Activated gamma-delta T cell treated with anti-CD3 and anti-CD28 coated beads, Interleukin-2, amount 50 U/mL, for 16 hours (primary cell): ENCODE data around the gene CCL1.
"Not testable (repeated sequence)": the region's sequence is repeated elsewhere in the genome, so short reads cannot be mapped to it uniquely, and the experiment has no call there.

Source experiments
- DNase-seq: peaks from one replicate; pipeline ENCODE4 v3.0.0-alpha.2; 2020; ENCODE audit warnings: low read depth

CCL1 gene

DNA sequence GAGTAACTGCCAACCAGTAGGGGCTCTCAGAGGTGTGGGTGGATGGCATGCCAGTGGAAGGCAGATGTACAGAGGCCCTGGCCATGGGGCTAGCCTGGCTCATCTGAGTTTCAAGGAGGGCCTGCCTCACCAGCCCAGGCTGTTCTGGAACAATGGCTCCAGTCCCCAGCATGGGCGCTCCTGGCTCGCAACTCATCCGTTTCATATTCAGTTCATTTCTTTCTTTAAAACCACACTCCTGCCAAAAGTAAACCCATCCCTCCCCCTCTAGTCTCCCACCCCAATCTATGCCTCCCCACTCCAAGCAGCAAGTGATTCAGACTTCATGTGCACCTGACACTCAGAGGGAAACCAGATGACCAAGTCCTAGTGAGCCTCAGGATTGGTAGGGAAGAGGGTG lies 4.4 kb downstream of the CCL1 start:
- DNase-seq: no peak

DNA sequence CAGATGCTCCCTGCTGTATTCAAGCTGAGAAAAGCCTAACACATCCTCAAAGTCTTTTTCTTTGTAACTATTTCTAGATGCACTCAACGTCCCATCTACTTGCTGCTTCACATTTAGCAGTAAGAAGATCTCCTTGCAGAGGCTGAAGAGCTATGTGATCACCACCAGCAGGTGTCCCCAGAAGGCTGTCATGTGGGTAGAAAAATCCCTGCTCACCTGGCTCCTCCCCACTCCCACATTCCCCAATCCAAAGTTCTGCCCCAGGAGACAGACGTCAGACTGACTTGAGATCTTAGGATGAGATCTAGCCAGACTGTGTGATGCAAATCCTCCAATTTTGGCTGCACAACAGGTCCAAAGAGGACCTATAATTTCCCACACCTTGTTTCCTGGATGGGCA lies 5.6 kb downstream of the CCL1 start:
- DNase-seq: no peak

DNA sequence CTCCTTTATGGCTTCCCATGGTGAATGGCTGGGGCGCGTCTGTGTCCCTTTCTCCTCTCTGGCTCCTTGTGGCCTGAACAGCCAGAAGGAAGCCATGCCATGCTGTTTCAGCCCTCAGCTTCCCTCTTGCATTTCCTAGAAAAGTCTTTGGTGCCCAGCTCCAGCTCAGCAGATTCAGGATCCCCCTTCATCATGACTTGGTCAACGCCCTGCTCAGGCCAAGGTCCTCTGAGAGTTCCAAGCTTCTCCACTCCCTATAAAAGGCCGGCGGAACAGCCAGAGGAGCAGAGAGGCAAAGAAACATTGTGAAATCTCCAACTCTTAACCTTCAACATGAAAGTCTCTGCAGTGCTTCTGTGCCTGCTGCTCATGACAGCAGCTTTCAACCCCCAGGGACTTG lies 6.8 kb downstream of the CCL1 start, which contains the start of gene CCL13:
TSS of gene CCL13 (plus strand) at position 287 of the 400 bp plus-strand sequence. CDS start at position 334, 47 bp downstream.
- no peak for DNase-seq

DNA sequence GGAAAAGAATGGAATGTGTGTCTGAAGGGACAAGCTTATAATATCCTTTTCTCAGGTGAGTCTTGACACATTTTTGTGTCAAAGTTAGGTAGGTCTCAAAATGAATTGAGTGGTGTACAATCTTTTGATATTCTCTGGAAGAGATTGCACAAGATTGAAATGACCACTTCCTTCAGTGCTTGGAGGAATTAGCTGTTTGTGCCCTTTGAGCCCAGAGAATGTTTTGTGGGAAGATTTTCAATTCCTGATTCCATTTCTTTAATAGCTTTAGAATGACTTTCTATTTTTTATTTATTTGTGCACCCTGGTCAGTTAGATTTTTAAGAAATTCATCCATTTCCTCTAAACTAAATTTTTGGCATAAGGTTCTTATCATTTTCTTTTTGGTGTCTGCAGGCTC lies 8.4 kb downstream of the CCL1 start:
- DNase-seq: no peak

DNA sequence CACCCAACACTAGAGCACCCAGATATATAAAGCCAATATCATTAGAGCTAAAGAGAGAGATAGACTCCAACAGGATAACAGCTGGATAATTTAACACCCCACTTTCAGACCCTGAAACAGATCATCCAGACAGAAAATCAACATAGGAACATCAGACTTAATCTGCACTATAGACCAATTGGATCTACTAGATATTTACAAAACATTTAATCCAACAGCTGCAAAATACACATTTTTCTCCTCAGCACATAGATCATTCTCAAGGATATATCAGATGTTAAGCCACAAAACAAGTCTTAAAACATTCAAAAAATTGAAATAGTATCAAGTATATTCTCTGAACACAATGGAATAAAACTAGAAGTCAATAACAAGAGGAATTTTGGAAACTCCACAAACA lies 10.8 kb downstream of the CCL1 start:
- no peak for DNase-seq

DNA sequence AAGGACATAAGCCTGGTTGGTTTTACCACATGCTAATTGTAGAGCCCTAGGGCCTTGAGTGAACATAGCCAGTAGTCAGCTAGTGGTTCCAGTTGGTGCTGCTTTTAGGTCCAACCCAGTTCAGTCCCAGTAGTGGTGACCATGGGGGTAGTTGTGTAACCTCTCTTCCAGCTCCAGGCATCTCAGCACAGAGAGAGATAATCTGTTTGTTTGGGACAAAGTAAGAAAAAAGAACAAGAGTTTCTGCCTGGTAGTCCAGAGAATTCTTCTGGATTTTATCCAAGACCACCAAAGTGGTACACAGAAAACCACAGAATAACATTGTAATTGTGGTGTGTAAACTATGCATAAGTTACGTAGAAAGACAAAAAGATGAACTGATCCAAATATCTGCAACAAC lies 11.9 kb downstream of the CCL1 start:
- no peak for DNase-seq

DNA sequence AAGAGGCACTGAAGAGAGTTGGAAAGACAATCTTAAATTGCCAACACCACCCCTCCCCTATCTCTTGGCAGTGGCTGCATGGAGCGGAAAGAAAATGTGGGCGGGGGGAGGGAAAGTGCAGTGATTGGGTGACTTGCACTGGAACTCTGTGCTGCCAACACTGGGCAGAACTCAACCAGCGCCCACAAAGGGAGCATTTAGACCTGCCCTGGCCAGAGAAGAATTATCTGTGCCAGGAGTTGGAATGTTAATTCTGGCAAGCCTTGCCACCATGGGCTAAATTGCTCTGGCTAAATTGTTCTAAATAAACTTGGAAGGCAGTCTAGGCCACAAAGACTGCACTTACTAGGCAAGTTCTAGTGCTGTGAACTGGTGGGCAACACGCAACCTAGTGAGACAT lies 13.3 kb downstream of the CCL1 start:
- DNase-seq: no peak

DNA sequence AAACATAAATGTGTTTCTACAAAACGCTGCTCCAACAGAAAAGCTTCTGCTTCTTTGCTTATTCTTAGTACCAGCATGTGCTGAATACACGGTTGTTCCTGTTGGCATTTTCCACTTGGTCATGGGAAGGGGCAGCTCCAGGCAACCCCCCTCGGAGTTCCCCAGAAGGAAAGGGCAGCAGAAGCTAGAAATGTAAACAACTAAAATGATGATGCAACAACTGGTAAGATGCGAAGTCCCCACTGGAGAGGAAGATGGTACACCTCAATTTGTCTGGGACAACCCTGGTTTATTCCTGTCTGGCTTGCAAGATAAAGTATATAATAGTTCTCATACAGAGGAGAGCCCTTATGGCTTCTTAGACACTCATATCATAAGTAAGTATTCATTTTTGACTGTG lies 16.0 kb downstream of the CCL1 start:
- no peak for DNase-seq

DNA sequence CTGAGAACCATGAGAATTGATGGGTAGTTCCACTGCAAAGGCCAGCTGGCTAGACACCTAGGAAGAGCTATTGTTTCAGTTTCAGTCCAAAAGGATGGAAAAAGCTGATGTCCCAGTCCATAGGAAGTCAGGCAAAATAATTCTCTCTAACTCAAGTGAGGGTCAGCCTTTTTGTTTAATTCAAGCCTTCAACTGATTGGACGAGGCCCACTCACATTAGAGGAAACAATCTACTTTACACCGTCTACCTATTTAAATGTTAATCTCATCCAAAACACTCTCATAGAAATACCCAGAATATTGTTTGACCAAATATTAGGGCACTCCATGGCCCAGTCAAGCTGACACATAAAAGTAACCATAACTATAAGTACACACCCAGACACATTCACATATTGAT lies 21.1 kb downstream of the CCL1 start:
- DNase-seq: no peak

DNA sequence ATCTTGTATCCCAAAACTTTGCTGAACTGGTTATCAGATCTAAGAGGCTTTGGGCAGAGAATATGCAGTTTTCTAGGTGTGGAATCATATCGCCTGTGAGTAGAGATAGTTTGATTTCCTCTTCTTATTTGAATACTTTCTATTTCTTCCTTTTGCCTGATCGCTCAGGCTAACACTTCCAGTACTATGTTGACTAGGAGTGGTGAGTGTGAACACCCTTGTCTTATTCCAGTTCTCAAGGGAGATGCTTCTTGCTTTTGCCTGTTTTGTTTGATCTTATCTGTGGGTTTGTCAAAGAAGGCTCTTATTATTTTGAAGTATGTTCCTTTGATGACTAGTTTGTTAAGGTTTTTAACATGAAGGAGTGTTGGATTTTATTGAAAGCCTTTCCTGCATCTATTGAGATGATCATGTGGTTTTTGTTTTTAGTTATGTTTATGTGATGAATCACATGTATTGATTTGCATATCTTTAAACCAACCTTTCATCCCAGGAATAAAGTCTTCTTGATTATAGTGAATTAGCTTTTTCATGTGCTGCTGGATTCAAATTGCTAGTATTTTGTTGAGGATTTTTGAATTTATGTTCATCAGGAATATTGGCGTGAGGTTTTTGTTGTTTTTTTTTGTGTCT lies 23.8 kb downstream of the CCL1 start:
- no peak for DNase-seq

DNA sequence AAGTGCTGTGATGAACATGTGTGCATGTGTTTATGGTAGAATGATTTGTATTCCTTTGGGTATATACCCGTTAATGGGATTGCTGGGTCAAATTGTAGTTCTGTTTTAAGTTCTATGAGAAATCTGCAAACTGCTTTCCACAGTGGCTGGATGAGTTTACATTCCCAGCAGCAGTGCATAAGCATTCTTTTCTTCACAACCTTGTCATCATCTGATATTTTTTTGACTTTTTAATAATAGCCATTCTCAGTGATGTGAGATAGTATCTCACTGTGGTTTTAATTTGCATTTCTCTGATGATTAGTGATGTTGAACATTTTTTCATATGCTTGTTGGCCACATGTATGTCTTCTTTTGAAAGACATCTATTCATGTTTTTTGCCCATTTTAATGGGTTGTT lies 25.3 kb downstream of the CCL1 start:
- no peak for DNase-seq

DNA sequence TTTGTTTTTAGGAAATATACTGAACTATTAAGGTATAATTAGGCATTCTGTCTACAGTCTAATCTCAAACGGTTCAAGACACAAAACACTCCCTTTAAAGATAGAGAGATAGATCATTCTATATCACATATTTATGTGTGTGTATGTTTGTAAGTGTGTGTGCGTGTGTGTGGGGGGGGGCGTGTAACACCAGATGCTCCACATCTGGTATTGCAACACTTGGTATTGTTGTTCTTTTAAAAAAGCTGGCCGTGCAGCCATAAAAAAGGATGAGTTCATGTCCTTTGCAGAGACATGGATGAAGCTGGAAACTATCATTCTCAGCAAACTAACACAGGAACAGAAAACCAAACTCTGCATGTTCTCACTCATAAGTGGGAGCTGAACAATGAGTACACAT lies 35.5 kb downstream of the CCL1 start:
- not testable (repeated sequence) for DNase-seq

DNA sequence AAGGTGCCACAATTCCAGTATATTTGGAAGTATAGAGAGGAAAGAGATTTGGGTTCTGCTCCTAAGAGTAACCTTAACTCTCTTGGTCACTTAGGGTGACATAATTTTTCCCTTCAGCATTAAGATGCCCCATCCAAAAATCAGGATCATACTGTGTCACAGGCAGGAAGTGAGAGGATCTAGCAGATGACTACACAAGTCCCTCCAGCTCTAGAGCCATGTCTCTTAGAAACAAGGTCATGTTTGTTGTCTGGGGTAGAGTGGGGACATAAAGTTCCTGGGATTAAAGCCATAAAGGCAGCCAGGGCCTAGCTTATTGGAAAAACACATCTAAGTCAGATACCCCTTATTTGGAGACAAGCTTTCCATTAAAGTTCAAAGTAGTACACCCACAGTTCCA lies 41.1 kb downstream of the CCL1 start:
- DNase-seq: no peak

DNA sequence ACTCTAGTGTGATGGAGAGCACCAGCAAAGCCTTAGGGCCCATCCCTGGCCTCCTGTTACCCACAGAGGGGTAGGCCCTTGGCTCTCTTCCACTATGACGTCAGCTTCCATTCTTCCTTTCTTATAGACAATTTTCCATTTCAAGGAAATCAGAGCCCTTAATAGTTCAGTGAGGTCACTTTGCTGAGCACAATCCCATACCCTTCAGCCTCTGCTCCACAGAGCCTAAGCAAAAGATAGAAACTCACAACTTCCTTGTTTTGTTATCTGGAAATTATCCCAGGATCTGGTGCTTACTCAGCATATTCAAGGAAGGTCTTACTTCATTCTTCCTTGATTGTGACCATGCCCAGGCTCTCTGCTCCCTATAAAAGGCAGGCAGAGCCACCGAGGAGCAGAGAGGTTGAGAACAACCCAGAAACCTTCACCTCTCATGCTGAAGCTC lies 44.0 kb downstream of the CCL1 start, which contains the start of gene CCL8:
TSS of gene CCL8 (plus strand) at position 397 of the 445 bp plus-strand sequence. CDS start 67 bp downstream, outside the sequence.
- DNase-seq: no peak

DNA sequence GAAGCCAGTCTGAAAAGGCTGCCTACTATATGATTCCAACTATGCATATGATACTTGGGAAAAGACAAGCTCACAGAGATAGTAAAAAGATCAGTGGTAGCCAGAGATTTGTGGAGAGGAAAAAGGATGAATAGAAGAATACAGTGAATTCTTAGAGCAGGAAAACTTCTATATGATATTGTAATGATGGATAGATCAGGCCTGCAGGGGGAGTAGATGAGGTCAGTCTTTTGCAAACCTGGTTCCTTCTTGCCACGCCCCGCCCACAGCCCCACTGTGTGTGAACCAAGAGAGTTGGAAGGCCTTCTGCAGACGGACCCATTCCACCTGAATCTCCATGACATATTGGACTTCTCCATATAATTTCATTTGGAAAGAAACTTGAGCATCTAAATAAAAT lies 44.6 kb downstream of the CCL1 start:
- no peak for DNase-seq

DNA sequence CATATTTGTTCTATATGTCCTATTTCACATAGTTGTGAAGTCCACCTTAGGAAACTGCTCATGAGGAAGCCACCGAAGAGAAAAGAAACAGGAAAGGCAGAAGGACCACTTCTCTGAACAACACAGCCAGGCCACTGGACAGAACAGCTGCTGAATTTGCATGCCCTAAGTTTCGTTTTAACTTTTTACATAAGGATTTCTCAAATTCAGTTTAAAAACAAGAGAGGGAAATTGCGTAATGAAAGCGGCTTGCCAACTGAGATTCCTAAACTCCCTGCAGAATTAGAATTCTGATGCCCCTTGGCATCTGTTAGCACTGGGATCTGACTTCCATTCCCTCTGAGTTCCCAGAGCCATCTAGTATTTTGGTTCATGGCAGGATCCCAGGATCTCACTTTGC lies 48.8 kb downstream of the CCL1 start:
- DNase-seq: no peak

DNA sequence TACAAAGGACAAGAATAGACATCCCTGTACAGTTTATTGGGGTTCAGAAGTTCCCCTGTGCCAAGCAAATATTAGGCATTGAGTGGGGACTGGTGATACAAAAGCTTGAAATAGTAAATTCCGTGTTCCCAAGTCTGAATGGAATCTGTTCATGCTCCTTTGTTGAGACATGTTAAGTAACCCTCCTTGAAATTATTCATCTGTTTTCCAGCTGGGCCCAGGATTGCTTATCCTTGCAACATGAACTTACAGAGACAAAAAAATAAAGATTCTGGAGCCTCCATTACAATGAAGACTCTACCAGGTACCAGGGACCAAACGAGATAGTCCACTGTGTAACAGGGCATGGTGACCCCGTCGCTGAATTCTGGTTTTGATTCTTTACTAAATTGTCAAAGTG lies 49.9 kb downstream of the CCL1 start:
- DNase-seq: no peak

DNA sequence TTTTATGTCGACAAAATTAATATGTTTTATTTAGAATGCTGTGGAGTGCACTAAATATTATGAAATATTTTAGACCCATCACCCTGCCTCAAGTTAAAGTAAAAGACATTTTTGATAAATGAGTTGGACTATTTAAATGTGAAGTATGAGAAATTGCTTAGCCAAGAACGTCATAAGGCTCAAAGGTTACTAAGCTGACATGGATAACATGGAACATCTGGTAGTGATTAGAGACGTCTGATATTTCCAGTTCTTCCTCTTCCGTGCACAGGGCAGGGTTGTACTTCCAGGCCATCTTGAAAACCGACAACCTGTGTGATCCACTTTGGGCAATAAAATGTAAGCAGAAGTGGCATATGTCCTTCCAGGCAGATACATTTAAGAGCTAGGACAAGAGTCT lies 51.0 kb downstream of the CCL1 start:
- no peak for DNase-seq

DNA sequence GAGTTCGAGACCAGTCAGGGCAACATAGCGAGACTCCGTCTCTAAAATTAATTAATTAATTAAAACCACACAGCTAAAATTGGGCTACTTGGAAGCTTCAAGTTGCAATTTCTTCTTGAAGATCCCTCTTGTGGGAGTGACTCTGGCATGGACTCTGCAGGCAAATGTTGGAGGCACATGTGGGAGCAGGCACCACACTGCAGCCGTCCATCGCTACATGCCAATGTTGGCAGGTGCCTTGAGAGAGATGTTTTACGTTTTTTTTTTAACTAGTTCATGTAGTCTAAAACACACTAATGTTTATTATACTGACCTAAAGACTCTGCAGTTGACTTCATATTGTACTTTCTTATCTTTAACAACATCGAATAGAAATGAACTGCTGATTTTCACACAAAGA lies 51.7 kb downstream of the CCL1 start:
- DNase-seq: no peak
